HepG2 (cell line): ENCODE measurements around the gene SMURF1. TPM values are rescaled to one million over a fixed set of nuclear protein-coding genes. Genes with fewer than 3 reads are reported as not detected.

ENCODE experiments used
- CCDC6 ChIP-seq: sonication (generic); formaldehyde crosslinking; IDR thresholded peaks from 2 replicates; pipeline ENCODE4 v1.8.1; 2022; ENCODE audit warnings: mild to moderate bottlenecking, missing genetic modification reagents, moderate library complexity
- ZNF674 ChIP-seq: sonication (generic); formaldehyde crosslinking; IDR thresholded peaks from 2 replicates; pipeline ENCODE4 v1.5.0; 2020; ENCODE audit warnings: low read depth, mild to moderate bottlenecking, missing genetic modification reagents
- ZNF839 ChIP-seq: sonication (generic); formaldehyde crosslinking; IDR thresholded peaks from 2 replicates; pipeline ENCODE4 v1.4.0; 2020; ENCODE audit warnings: missing genetic modification reagents, mild to moderate bottlenecking, borderline replicate concordance
- polyA plus RNA-seq, 8 experiments: library from polyadenylated mRNA; depleted of rRNA in 3 of 8; stranded (reverse) in 7 of 8; unstranded in 1 of 8; fragments of >200 nt; fragmentation: Illumina TruSeq in 4 of 8; extraction: Trizol in 4 of 8; gene quantifications; 2 replicates each; pipeline versions ENCODE4 v1.2.1 to v1.2.3, GENCODE V29; 2011 to 2016; ENCODE audit warnings: low read depth in 4 of 8, missing spikeins in 1 of 8, mixed read lengths in 1 of 8; ENCODE audit not compliant: insufficient read depth in 1 of 8
- total RNA-seq, 5 experiments: library from RNA; depleted of rRNA; stranded (reverse); fragments of >200 nt; fragmentation: Illumina TruSeq; extraction: Trizol; gene quantifications; 2 replicates each; pipeline ENCODE4 v1.2.3, GENCODE V29; 2016; ENCODE audit warnings: low read depth in 1 of 5
- TF ChIP-seq, protein P1 (sequence below): sonication (generic); formaldehyde crosslinking; IDR thresholded peaks from 2 replicates; pipeline ENCODE4 v1.4.0; 2020; ENCODE audit warnings: low read depth, missing genetic modification reagents
- TF ChIP-seq, protein P2 (sequence below), 2 experiments: sonication (generic) in 1 of 2; formaldehyde crosslinking in 1 of 2; IDR thresholded peaks; 2 replicates each; pipeline versions ENCODE4 v1.4.0 to v1.6.1; 2018 to 2020; ENCODE audit warnings: missing genetic modification reagents in 2 of 2, borderline replicate concordance in 1 of 2, low read depth in 1 of 2, mild to moderate bottlenecking in 1 of 2, missing biosample characterization in 1 of 2
- TF ChIP-seq, protein P3 (sequence below): sonication (generic); formaldehyde crosslinking; IDR thresholded peaks from 2 replicates; pipeline ENCODE4 v1.4.0; 2020; ENCODE audit warnings: missing genetic modification reagents

The SMURF1 gene
- total and polyA plus RNA-seq, 2 of the 13 experiments (the other 11 are each of a cell fraction or from before 2014, with no cell fraction given): 8.3 to 11.1 TPM

DNA sequence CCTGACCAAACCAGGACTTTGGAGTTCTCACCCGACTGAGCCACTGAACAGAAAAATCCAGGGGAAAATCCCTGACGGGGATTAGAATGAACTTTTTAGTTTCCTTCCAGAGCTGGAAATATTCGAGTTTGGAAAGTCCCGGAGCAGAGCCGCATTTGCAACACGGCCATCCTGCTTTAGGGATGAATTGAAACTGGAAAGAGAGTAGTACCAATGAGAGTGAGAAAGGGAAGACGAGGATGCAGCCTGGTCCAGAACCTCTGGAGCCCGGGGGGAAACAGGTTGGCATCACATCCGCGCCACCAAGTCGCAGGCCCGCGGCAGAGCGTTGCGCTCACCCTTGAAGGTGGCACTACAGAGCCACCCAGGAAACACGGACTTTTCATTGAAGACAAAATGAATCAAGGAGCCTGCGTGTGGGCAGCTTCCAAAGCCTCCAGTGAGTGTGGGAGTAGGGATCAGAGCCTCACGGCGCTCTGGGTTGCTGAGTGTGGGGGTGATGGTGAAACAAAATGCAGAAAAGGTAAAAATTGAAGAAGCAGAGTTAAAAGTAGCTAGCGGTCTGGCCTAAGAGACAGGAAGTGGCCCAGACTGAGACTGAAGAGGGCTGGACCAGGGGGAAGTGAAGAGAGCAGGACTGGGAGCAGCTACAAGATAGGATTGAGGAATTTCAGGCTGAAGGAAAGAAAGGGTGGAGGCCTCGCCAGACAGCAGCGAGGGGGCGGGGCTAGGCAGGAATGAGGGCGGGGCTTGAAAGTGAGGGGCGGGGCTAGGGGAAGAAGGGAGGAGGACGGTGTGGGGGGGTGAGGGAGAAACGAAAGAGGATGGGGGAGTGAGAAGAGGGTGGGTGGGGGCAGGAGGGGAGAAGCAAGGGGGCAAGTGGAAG, 1.8 kb downstream of the SMURF1 start (continued):
- TF ChIP-seq, protein P1, sequence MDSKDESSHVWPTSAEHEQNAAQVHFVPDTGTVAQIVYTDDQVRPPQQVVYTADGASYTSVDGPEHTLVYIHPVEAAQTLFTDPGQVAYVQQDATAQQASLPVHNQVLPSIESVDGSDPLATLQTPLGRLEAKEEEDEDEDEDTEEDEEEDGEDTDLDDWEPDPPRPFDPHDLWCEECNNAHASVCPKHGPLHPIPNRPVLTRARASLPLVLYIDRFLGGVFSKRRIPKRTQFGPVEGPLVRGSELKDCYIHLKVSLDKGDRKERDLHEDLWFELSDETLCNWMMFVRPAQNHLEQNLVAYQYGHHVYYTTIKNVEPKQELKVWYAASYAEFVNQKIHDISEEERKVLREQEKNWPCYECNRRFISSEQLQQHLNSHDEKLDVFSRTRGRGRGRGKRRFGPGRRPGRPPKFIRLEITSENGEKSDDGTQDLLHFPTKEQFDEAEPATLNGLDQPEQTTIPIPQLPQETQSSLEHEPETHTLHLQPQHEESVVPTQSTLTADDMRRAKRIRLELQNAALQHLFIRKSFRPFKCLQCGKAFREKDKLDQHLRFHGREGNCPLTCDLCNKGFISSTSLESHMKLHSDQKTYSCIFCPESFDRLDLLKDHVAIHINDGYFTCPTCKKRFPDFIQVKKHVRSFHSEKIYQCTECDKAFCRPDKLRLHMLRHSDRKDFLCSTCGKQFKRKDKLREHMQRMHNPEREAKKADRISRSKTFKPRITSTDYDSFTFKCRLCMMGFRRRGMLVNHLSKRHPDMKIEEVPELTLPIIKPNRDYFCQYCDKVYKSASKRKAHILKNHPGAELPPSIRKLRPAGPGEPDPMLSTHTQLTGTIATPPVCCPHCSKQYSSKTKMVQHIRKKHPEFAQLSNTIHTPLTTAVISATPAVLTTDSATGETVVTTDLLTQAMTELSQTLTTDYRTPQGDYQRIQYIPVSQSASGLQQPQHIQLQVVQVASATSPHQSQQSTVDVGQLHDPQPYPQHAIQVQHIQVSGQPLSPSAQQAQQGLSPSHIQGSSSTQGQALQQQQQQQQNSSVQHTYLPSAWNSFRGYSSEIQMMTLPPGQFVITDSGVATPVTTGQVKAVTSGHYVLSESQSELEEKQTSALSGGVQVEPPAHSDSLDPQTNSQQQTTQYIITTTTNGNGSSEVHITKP: 0 out of 2 replicates have a peak, but pooled peaks have one; percentile 31
- no peak for TF ChIP-seq ZNF674
- TF ChIP-seq, protein P2, sequence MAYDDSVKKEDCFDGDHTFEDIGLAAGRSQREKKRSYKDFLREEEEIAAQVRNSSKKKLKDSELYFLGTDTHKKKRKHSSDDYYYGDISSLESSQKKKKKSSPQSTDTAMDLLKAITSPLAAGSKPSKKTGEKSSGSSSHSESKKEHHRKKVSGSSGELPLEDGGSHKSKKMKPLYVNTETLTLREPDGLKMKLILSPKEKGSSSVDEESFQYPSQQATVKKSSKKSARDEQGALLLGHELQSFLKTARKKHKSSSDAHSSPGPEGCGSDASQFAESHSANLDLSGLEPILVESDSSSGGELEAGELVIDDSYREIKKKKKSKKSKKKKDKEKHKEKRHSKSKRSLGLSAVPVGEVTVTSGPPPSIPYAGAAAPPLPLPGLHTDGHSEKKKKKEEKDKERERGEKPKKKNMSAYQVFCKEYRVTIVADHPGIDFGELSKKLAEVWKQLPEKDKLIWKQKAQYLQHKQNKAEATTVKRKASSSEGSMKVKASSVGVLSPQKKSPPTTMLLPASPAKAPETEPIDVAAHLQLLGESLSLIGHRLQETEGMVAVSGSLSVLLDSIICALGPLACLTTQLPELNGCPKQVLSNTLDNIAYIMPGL (CRISPR knock-in tag; IDR thresholded peaks at IDR 0.05; ENCODE audit: borderline replicate concordance in 1 of 2, low read depth in 1 of 2): no peak
- no peak for TF ChIP-seq ZNF839 (CRISPR knock-in tag)
- TF ChIP-seq, protein P3, sequence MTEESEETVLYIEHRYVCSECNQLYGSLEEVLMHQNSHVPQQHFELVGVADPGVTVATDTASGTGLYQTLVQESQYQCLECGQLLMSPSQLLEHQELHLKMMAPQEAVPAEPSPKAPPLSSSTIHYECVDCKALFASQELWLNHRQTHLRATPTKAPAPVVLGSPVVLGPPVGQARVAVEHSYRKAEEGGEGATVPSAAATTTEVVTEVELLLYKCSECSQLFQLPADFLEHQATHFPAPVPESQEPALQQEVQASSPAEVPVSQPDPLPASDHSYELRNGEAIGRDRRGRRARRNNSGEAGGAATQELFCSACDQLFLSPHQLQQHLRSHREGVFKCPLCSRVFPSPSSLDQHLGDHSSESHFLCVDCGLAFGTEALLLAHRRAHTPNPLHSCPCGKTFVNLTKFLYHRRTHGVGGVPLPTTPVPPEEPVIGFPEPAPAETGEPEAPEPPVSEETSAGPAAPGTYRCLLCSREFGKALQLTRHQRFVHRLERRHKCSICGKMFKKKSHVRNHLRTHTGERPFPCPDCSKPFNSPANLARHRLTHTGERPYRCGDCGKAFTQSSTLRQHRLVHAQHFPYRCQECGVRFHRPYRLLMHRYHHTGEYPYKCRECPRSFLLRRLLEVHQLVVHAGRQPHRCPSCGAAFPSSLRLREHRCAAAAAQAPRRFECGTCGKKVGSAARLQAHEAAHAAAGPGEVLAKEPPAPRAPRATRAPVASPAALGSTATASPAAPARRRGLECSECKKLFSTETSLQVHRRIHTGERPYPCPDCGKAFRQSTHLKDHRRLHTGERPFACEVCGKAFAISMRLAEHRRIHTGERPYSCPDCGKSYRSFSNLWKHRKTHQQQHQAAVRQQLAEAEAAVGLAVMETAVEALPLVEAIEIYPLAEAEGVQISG: no peak
- no peak for TF ChIP-seq CCDC6 (CRISPR knock-in tag)
